Uterus (tissue), 2 donors: Measurements from ENCODE around the gene PCNX3.

Experiments used
- POLR2A ChIP-seq, 2 donors: fragments of 450-650 bp; IDR thresholded peaks; one replicate each; pipeline ENCODE4 v1.6.1; 2016; ENCODE audit warnings: antibody characterized with exemption in 2 of 2, mild to moderate bottlenecking in 1 of 2, moderate library complexity in 1 of 2
- TF ChIP-seq, protein P1 (sequence below), 4 experiments: fragments of 200-600 bp in 2 of 4; fragments of 450-650 bp in 2 of 4; sonication (generic) in 2 of 4; IDR thresholded peaks; one replicate each; pipeline ENCODE4 v1.5.1; 2016 to 2019; ENCODE audit warnings: antibody characterized with exemption in 4 of 4, mild to moderate bottlenecking in 2 of 4, moderate library complexity in 1 of 4

DNA sequence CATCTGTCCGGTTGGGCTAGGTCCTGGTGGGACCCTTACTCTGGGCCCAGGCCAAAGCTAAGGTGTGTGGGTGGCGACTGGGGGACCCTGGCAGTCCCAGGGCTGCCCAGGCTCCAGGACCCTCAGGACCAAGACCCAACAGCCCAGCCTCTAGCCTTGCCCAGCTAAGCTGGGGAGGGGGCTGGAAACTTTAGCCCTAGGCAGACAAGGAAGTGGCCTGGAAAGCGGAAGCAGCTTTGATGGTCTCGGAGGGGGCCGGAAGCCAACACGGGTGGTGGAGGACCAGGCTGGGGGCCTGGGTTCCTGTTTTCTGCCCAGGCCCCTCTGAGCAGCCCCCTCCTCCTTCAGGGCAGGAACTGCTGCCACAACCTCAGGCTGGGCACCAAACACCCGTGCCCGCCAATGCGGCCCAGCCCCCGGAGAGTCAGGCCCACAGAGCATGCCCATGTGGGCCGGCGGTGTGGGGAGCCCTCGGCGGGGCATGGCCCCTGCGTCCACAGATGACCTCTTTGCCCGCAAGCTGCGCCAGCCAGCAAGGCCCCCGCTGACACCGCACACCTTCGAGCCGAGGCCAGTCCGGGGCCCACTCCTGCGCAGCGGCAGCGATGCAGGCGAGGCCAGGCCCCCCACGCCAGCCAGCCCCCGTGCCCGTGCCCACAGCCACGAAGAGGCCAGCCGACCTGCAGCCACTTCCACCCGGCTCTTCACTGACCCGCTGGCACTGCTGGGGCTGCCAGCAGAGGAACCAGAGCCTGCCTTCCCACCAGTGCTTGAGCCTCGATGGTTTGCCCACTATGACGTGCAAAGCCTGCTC is 25.1 kb downstream of the PCNX3 start:
- TF ChIP-seq, protein P1, sequence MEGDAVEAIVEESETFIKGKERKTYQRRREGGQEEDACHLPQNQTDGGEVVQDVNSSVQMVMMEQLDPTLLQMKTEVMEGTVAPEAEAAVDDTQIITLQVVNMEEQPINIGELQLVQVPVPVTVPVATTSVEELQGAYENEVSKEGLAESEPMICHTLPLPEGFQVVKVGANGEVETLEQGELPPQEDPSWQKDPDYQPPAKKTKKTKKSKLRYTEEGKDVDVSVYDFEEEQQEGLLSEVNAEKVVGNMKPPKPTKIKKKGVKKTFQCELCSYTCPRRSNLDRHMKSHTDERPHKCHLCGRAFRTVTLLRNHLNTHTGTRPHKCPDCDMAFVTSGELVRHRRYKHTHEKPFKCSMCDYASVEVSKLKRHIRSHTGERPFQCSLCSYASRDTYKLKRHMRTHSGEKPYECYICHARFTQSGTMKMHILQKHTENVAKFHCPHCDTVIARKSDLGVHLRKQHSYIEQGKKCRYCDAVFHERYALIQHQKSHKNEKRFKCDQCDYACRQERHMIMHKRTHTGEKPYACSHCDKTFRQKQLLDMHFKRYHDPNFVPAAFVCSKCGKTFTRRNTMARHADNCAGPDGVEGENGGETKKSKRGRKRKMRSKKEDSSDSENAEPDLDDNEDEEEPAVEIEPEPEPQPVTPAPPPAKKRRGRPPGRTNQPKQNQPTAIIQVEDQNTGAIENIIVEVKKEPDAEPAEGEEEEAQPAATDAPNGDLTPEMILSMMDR (IDR thresholded peaks at IDR 0.05) = no peak
- TF ChIP-seq POLR2A (IDR thresholded peaks at IDR 0.05) = no peak
